ENCODE results near the gene C14orf132.

The C14orf132 gene

GRCh38 chr14:96102081-96102856, 63.1 kb downstream of the C14orf132 start:
- no peak for DNase-seq

- DNase-seq = no peak
Measured at GRCh38 chr14:96103075-96103474, 63.9 kb downstream of the C14orf132 start.

DNA sequence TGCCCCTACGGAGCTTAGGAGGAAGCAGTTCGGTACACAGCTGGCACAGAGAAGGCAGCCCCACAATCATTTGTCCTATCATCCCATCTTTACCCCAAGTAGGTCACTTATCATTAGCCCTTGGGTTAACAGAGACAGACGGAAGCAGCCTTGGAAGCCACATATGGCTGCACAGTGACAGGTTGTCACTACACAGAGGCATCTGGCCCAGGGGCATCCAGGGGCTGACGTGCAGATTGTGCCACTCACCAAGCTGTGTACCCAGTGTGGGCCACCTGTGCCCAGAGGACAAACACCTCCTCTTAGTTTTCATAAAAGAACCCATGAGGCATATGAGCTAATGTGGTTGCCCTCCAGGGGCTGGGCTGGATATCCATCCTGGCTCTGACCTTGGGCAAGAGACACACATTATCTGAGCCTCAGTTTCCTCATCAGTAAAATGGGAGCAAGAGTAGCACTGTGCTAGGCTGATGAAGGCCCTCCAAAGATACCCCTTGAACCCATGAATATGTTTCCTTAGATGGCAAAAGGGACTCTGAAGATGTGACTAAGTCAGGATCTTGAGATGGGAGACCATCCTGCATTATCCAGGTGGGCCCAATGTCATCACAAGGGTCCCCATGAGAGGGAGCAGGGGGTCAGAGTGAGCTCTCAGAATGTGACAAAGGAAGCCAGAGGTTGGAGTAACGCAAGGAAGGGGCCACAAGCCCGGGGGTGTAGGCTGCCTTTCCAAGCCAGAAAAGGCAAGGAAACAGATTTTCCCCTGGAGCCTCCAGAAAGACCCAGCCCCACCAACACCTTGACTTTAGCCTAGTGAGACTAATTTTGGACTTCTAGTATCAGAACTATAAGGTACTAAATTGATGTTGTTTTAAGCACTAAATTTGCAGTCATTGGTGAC, 64.6 kb downstream of the C14orf132 start:
- no peak for DNase-seq

GRCh38 chr14:96104469-96105057, 65.4 kb downstream of the C14orf132 start:
- DNase-seq = no peak

- no peak for DNase-seq
Measured at GRCh38 chr14:96105089-96105925, 66.1 kb downstream of the C14orf132 start.

DNA sequence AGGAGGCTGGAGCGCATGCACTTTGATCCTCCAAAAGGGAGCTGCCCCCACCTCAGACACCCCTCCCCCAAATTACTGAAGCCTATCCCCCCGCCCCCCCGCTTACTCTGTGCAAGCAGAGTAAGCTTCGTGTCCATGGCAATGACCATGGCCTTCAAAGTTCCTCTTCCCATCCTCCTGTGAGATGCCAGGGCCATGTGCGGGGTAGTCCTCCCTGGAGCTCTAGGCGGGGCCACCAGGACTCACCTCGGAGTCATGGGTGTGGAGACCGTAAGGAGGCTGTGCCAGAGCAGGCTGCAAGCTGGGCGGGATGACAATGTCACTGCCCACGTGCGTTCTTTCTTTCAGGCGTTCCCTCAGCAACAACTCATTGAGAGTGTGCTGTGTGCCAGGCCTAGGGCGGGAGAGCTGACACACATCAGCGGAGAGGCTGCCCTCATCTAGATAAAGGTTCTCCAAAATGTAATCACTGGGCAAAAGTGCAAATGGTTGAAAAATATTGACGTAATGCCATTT, 66.8 kb downstream of the C14orf132 start:
- no peak for DNase-seq

DNA sequence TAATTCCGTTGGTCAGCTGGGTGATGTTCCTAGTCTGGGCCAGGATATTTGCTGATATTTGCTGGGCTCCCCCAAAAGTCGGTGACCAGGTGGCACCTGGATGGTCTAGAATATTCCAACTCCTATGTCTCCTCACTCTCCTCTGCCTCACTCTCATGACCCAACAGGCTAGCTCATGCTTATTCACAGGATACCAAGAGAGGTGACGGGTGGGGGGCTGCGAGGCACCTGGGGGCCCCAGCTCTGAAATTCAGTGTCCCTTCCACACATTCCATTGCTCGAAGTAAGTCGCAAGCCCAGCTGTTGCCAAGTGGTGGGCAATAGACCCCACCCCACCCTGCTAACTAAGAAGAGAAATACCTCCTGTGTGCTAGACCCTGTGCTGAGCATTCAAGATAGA, 67.7 kb downstream of the C14orf132 start:
- DNase-seq = no peak

DNA sequence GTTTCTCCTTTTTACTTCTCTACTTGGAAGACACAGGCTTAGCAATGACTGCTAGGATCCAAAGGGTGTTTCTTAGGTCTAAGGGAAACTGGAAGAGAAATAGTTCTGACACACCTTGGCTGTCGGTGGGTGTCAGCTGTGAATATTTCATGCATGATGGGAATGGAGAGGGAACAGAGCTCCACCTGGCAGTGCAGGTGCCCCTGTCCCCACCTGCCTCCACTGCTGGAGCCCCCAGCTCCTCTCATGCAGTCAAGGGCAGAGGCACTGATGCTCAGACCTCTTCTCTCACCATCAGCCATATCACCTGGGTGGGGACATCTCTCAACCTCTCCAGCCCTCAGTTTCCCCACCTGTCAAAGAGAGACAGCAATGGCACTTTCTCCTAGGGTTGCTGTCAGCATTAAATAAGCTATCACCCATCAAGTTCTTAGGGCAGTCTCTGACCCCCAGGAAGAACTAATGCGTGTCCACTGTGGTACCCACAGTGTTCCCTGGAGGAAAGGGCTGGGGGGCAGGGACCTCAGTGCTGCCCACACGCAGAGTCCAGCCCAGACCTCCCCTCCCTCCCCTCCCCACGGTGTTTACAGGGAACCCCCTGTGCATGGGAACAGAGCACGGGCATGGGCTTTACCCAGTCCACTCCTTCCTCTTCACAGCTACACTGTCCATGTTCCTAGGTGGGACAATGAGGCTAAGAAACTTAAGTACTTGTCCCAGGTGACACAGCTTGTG, 69.1 kb downstream of the C14orf132 start:
- no peak for DNase-seq

- no peak for DNase-seq
Measured at GRCh38 chr14:96108911-96109310, 69.7 kb downstream of the C14orf132 start.

DNA sequence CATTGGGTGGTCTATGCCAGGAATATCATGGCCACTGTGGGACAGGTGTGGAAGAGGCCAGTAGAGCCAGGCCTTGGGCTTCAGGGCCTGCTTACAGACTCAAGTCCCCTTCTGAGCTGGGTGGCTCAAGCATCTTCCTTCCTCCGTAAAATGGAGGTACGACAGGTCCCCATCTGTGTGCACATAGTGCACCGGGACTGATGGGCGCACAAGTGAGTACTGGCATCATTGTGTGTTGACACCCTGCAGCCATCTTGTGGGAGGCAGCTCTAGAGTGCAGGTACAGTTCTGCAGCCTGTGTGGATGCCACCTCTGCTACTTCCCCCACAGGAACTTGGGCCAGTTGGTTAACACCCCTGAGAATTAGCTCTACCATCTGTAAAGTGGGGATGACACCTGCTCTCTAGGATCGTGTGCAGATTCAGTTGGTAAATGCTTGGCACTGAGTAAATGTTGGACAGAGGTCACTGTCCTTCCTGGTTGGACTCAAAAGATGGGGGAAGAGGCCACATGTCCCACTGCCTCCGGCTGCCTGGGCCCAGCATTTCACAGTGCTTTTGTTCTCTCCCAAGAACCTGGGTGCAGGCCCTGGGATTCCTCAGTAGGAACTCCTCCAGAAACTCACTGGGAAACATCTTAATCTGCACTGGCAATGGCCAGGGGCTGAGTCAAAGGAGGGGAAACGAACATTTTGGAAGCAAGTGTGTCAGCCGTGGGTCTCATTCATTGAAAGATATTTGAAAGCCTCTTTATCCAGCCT, 70.6 kb downstream of the C14orf132 start:
- no peak for DNase-seq

- DNase-seq = no peak
Measured at GRCh38 chr14:96112032-96112431, 72.9 kb downstream of the C14orf132 start.

GRCh38 chr14:96114002-96114401, 74.8 kb downstream of the C14orf132 start:
- DNase-seq = no peak

DNA sequence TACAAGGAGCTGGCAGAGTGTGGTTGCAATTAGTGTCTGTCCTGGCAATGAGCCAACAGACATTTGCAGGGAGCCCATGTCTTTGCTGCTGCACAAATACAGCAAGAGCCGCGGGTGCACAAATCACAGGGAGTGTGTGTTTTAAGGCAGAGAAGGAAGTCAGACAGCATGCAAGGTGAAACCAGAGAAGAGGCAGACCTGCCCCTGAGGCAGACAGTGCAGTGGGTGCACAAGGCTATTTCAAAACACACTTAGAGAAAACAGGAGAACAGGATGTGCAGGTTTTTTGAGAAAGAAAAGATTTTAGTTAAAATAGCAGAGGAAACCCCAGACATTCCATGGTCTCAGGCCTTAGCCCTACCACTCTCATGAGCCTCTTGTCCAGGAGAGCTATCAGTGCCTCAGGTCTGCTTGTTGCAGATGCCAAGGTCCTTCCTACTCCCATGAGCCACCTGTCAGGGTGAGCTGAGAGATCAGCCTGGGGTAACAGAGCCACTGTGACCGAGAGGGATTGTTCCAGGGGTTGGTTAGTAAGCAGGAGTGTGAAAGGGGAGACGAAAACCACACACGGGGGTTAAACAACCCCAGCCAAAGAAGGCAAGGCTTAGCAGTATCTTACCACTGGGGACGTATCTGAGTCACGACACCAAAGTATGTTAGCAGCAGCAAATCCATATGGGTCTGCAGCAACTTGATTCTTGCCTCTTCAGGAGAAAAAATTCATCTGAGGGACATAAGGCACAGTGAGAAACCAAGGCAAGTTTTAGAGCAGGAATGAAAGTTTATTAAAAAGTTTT, 78.1 kb downstream of the C14orf132 start:
- DNase-seq = peak; percentile 32

GRCh38 chr14:96117960-96118359, 78.8 kb downstream of the C14orf132 start:
- DNase-seq = no peak

DNA sequence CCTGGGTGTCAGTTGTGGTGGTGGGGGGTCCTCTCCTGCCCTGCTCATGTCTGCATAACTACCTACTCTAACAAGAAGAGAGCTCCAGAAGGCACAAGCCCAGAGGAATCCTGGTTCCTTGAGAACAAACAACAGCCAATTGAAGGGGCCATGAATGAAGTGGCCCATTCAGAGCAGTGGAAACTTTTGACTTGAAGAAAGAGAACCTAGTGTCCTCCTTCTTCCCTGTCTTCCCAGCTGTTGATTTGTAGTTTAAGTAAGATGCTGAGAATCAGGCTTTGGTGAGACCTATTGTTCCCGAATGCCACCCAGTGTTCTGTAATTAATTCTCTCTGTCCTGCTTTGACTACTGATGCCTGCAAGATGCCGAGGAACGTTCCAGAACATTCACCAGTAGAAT, 79.2 kb downstream of the C14orf132 start:
- no peak for DNase-seq

DNA sequence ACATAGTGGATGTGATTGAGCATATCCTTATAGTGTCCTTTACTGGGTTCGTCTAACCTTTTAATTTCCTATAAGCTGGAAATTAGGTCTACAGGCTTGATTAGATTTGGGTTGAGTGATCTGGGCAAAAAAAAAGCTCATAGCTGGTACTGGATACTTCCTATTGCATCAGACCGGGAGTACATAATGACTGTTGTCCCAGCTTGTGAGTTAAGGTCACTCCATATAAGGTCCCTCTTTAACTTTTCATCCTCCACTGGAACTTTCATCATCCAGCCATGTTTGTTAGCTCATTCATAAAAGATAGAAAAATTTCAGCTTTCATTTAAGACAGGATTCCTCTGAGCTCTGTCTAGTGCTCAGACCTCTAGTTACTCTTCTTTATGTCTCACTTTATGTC, 80.8 kb downstream of the C14orf132 start:
- DNase-seq = no peak

- DNase-seq = no peak
Measured at GRCh38 chr14:96120392-96120791, 81.2 kb downstream of the C14orf132 start.

DNA sequence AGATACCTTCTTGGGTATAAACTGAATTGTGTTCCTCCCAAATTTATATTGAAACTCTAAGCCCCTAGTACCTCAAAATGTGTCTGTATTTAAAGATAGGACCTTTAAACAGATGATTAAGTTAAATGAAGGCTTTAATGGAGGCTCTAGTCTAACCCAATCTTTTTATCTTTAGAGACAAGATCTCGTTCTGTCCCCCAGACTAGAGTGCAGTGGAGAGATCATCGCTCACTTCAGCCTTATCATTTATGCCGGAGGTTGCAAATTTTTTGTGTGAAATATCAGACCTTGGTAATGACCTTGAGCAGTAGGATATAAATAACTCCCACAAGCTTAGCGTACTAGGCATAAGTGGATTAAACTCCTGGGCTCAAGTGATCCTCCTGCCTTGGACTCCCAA, 81.8 kb downstream of the C14orf132 start:
- DNase-seq = no peak

DNA sequence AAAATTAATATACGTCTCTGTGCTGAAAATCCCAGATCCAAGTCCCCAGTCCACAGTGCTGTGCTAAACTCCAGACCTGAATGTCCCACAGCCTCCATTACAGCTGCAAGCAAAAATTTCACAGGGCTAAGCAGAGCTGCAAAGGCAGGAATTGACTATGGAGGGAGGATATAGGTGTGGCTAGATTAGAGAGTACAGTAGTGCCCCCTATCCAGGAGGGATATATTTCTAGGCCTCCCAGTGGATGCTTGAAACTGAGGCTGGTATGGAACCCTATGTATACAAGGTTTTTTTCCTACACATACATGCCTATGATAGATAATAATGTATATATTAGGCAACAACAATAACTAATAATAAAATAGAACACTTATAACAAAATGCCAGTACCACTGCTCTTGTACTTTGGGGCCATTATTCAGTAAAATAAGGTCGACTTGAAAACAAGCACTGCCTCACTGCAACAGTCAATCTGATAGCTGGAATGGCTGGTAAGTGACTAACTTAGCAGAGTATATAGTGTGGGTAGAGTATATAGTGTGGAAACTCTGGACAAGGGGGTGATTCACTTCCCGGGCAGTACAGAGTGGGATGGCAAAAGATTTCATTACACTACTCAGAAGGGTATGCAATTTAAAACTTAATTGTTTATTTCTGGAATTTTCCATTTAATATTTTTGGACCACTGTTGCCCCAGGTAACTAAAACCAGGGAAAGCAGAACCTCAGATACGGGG, 82.7 kb downstream of the C14orf132 start:
- no peak for DNase-seq

Data from NCI-H748 treated with DMSO at 0.1 percent for 48 hours (cell line).